Measurements from ENCODE around the gene RBM8A. TPM values are rescaled to one million over a fixed set of nuclear protein-coding genes. Genes with fewer than 3 reads are reported as not detected.

RBM8A gene
- total and polyA plus RNA-seq, 7 donors = 77.8 to 138 (median 97.9) TPM

GRCh38 chr1:145959957-145960467 is 32.7 kb upstream of the RBM8A start:
- no peak for DNase-seq
- WGBS, 2 donors = 7 to 17% methylated on average over 12 of the region's 12 CpGs
- intact Hi-C loops (cut with DNase I) = loop anchor here (2.0 to 5.0 kb wide), 3 partner anchors 33 to 103 kb away; partner anchors contain the start of genes PIAS3, RBM8A and TXNIP

DNA sequence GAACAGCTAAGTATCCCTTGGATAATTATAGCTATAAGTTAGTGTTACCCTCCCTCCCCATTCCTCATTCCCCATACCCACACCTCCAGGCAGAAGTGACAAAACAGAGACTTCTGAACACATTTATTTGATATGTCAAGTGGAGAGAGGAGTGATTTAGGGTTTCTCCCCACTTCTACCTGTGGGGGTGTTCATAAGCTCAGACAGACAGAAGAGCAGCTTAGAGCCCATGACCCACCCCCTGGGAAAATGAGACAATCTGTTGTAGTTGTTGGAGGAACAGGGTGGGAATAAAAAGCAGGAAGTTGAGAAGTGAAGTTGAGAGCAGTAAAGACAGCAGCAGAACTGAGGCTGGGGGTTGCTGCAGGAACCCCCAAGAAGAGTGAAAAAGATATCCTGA is 32.0 kb upstream of the RBM8A start:
- TF ChIP-seq CTCF (IDR thresholded peaks at IDR 0.05) = no peak
- no peak for TF ChIP-seq POLR2AphosphoS5 (IDR thresholded peaks at IDR 0.05)
- TF ChIP-seq EP300 (IDR thresholded peaks at IDR 0.05) = no peak
- no peak for TF ChIP-seq POLR2A (IDR thresholded peaks at IDR 0.05)
- H3K27ac ChIP-seq = peak overlapping the region; percentile 95 to 100 (median 96)
- peaks cover 0 to 84% (median 70%) of the 10 kb centered on the region in 4 donors for H3K4me1 ChIP-seq
- intact Hi-C loops (cut with DNase I) = loop anchor here (5.0 kb wide), 1 partner anchor 102 kb away; the partner anchor contains the start of gene PIAS3
- H3K9me3 ChIP-seq = no peaks in the 10 kb centered on the region
- no peak for DNase-seq
- H3K4me3 ChIP-seq = no peak overlapping the region
- no peaks in the 10 kb centered on the region for H3K27me3 ChIP-seq
- H3K36me3 ChIP-seq = no peaks in the 10 kb centered on the region

More at GRCh38 chr1:145959957-145960467, 32.7 kb upstream of the RBM8A start:
- H3K4me3 ChIP-seq = peak overlapping the region; percentile 43 to 63 (median 60)
- no peaks in the 10 kb centered on the region for H3K27me3 ChIP-seq
- no peaks in the 10 kb centered on the region for H3K36me3 ChIP-seq
- peak overlapping the region; percentile 95 to 100 (median 96) for H3K27ac ChIP-seq
- H3K9me3 ChIP-seq = no peaks in the 10 kb centered on the region
- H3K4me1 ChIP-seq = peaks cover 0 to 79% (median 63%) of the 10 kb centered on the region in 4 donors
- TF ChIP-seq CTCF (IDR thresholded peaks at IDR 0.05) (no peak), POLR2A (IDR thresholded peaks at IDR 0.05) (no peak), POLR2AphosphoS5 (IDR thresholded peaks at IDR 0.05) (no peak)

DNA sequence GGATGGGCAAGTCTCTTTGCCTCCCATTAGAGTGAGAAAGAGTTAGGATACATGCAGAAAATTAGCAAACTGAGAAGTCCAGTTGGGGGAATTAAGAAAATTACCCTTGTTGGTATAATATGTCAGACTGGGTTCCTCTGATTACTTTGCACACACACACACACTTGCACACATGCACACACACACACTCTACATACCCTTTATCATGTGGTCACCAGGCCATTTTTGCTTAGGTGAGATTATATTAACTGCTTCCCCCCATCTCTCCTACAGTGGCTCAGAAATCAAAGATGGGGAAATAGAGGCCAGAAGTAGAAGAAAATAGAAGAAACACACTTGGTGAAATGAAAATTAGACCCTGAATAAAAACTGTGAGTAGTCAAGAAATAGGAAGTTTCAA is 31.4 kb upstream of the RBM8A start:
- no peak overlapping the region for H3K4me3 ChIP-seq
- no peaks in the 10 kb centered on the region for H3K9me3 ChIP-seq
- intact Hi-C loops (cut with DNase I) = loop anchor here (5.0 kb wide), 1 partner anchor 101 kb away; the partner anchor contains the start of gene PIAS3
- peak overlapping the region; percentile 95 to 100 (median 96) for H3K27ac ChIP-seq
- TF ChIP-seq POLR2AphosphoS5 (IDR thresholded peaks at IDR 0.05) (no peak), CTCF (IDR thresholded peaks at IDR 0.05) (no peak), POLR2A (IDR thresholded peaks at IDR 0.05) (no peak), EP300 (IDR thresholded peaks at IDR 0.05) (no peak)
- peaks cover 0 to 85% (median 72%) of the 10 kb centered on the region in 4 donors for H3K4me1 ChIP-seq
- no peaks in the 10 kb centered on the region for H3K27me3 ChIP-seq
- no peak for DNase-seq
- no peaks in the 10 kb centered on the region for H3K36me3 ChIP-seq

GRCh38 chr1:145957443-145958319 is 30.4 kb upstream of the RBM8A start, which contains the start of gene LIX1L:
Gene LIX1L, minus strand, starts transcription at chr1:145958017. Its CDS starts 90 bp downstream, at chr1:145957927.
- TF ChIP-seq POLR2AphosphoS5 (IDR thresholded peaks at IDR 0.05) (peak; percentile 93 to 97 (median 96)), POLR2A (IDR thresholded peaks at IDR 0.05) (peak; percentile 74 to 84), CTCF (IDR thresholded peaks at IDR 0.05) (no peak), EP300 (IDR thresholded peaks at IDR 0.05) (peak in 2 of 4 donors; percentile 39 to 59)
- Histone ChIP-seq H3K4me3 (peak within 1 kb of the TSS; percentile 62 to 95 (median 74)), H3K27ac (peak within 1 kb of the TSS; percentile 95 to 100 (median 96)), H3K9me3 (no peaks in the 10 kb centered on the region), H3K36me3 (peaks cover 0 to 4% (median 0%) of the 10 kb centered on the region in 4 donors), H3K4me1 (peaks cover 0 to 85% (median 71%) of the 10 kb centered on the region in 4 donors), H3K27me3 (no peaks in the 10 kb centered on the region)
- intact Hi-C loops (cut with DNase I) = loop anchor here (5.0 kb wide), 1 partner anchor 100 kb away; the partner anchor contains the start of gene PIAS3
- DNase-seq = peak; percentile 99
- 1% methylated on average over 60 of the region's 60 CpGs for WGBS, 2 donors
